Bronchial epithelial cell (primary cell): ENCODE data around the gene PTRH1. TPM values are rescaled to one million over a fixed set of nuclear protein-coding genes. Genes with fewer than 3 reads are reported as not detected.

Experiments
- DNase-seq: peaks from one replicate; pipeline ENCODE4 v3.0.0-alpha.2; 2010; ENCODE audit warnings: low read depth
- FAIRE-seq: peaks from 2 replicates; lab custom pipeline; 2011; peaks lifted over from hg19 to GRCh38; lab: Jason Lieb, UNC
- H3K27me3 ChIP-seq: 2 replicates; pipeline ENCODE4 v1.5.1; 2011; ENCODE audit warnings: low read length; ENCODE audit not compliant: control insufficient read depth, insufficient read depth
- H3K36me3 ChIP-seq: 2 replicates; pipeline ENCODE4 v1.5.1; 2011; ENCODE audit warnings: low read length; ENCODE audit not compliant: control insufficient read depth, insufficient read depth
- H3K4me3 ChIP-seq: 2 replicates; pipeline ENCODE4 v1.5.1; 2011; ENCODE audit warnings: mild to moderate bottlenecking, low read depth, low read length, control low read depth
- CTCF ChIP-seq: IDR thresholded peaks from 2 replicates; pipeline ENCODE4 v1.5.1; 2011; ENCODE audit warnings: mild to moderate bottlenecking, moderate library complexity, low read length, control low read depth, inconsistent platforms; ENCODE audit not compliant: insufficient read depth, severe bottlenecking
- total RNA-seq: library from RNA; depleted of rRNA; stranded (reverse); fragments of >200 nt; gene quantifications from 2 replicates; pipeline ENCODE4 v1.2.1, GENCODE V29; 2014

The PTRH1 gene
- total RNA-seq, 1 donor from 2014 or later: 26.6 TPM

GRCh38 chr9:127726871-127727270 is 11.4 kb upstream of the PTRH1 start:
- no peak for FAIRE-seq
- H3K27me3 ChIP-seq: no peaks in the 10 kb centered on the region
- no peak for DNase-seq
- no peak overlapping the region for H3K4me3 ChIP-seq
- no peak for TF ChIP-seq CTCF
- no peaks in the 10 kb centered on the region for H3K36me3 ChIP-seq

- Histone ChIP-seq H3K36me3 (no peaks in the 10 kb centered on the region), H3K4me3 (no peak overlapping the region), H3K27me3 (no peaks in the 10 kb centered on the region)
- FAIRE-seq (no peak), DNase-seq (no peak)
- no peak for TF ChIP-seq CTCF
Observed at GRCh38 chr9:127724012-127724411, 8.5 kb upstream of the PTRH1 start.

- no peaks in the 10 kb centered on the region for H3K27me3 ChIP-seq
- FAIRE-seq (no peak), DNase-seq (peak; percentile 44)
- no peaks in the 10 kb centered on the region for H3K36me3 ChIP-seq
- no peak for TF ChIP-seq CTCF
- H3K4me3 ChIP-seq: no peak overlapping the region
Observed at GRCh38 chr9:127723444-127723843, 8.0 kb upstream of the PTRH1 start.

GRCh38 chr9:127723013-127723412 is 7.5 kb upstream of the PTRH1 start:
- Histone ChIP-seq H3K4me3 (no peak overlapping the region), H3K27me3 (no peaks in the 10 kb centered on the region), H3K36me3 (no peaks in the 10 kb centered on the region)
- no peak for FAIRE-seq
- DNase-seq: no peak
- no peak for TF ChIP-seq CTCF

- no peaks in the 10 kb centered on the region for H3K27me3 ChIP-seq
- no peak overlapping the region for H3K4me3 ChIP-seq
- DNase-seq: no peak
- no peaks in the 10 kb centered on the region for H3K36me3 ChIP-seq
- TF ChIP-seq CTCF: no peak
- no peak for FAIRE-seq
Observed at GRCh38 chr9:127722055-127722745, 6.7 kb upstream of the PTRH1 start.

- H3K36me3 ChIP-seq: no peaks in the 10 kb centered on the region
- no peak for TF ChIP-seq CTCF
- DNase-seq: peak; percentile 52
- H3K27me3 ChIP-seq: no peaks in the 10 kb centered on the region
- H3K4me3 ChIP-seq: no peak overlapping the region
- no peak for FAIRE-seq
Observed at GRCh38 chr9:127721391-127721821, 5.9 kb upstream of the PTRH1 start.
